HG02759 (cell line): ENCODE measurements around the gene NKD1.

Experiments
- ATAC-seq: cut with Tn5 transposase; IDR thresholded peaks from one replicate; pipeline ENCODE4 v1.9.1; 2021; ENCODE audit warnings: mild to moderate bottlenecking, moderate library complexity; ENCODE audit not compliant: unreplicated experiment

NKD1 gene

GRCh38 chr16:50537533-50538290, 10.5 kb upstream of the NKD1 start:
- no peak for ATAC-seq

- ATAC-seq: no peak
These were observed 9.7 kb upstream of the NKD1 start for GRCh38 chr16:50538411-50539052.

GRCh38 chr16:50539053-50539695, 9.0 kb upstream of the NKD1 start:
- no peak for ATAC-seq

- ATAC-seq: no peak
These were observed 8.1 kb upstream of the NKD1 start for GRCh38 chr16:50539822-50540710.

- no peak for ATAC-seq
These were observed 7.5 kb upstream of the NKD1 start for GRCh38 chr16:50540711-50541007.

- ATAC-seq: no peak
These were observed 5.5 kb upstream of the NKD1 start for GRCh38 chr16:50542703-50543102.

- ATAC-seq: no peak
These were observed 2.1 kb upstream of the NKD1 start for GRCh38 chr16:50546125-50546524.

GRCh38 chr16:50547340-50548124, 664 bp upstream of the NKD1 start:
- ATAC-seq: no peak

GRCh38 chr16:50548909-50549560, 839 bp downstream of the NKD1 start:
- no peak for ATAC-seq

GRCh38 chr16:50549561-50549915, 1.3 kb downstream of the NKD1 start:
- ATAC-seq: no peak

- ATAC-seq: no peak
These were observed 1.8 kb downstream of the NKD1 start for GRCh38 chr16:50550035-50550434.

GRCh38 chr16:50550866-50551641, 2.9 kb downstream of the NKD1 start:
- ATAC-seq: no peak

GRCh38 chr16:50552476-50553101, 4.4 kb downstream of the NKD1 start:
- no peak for ATAC-seq

GRCh38 chr16:50553182-50553710, 5.0 kb downstream of the NKD1 start:
- ATAC-seq: no peak

- ATAC-seq: no peak
These were observed 5.7 kb downstream of the NKD1 start for GRCh38 chr16:50553731-50554360.

- no peak for ATAC-seq
These were observed 7.2 kb downstream of the NKD1 start for GRCh38 chr16:50555269-50555875.

GRCh38 chr16:50555952-50556673, 7.9 kb downstream of the NKD1 start:
- ATAC-seq: no peak
